ENCODE data around the gene ACOT13.

DNA sequence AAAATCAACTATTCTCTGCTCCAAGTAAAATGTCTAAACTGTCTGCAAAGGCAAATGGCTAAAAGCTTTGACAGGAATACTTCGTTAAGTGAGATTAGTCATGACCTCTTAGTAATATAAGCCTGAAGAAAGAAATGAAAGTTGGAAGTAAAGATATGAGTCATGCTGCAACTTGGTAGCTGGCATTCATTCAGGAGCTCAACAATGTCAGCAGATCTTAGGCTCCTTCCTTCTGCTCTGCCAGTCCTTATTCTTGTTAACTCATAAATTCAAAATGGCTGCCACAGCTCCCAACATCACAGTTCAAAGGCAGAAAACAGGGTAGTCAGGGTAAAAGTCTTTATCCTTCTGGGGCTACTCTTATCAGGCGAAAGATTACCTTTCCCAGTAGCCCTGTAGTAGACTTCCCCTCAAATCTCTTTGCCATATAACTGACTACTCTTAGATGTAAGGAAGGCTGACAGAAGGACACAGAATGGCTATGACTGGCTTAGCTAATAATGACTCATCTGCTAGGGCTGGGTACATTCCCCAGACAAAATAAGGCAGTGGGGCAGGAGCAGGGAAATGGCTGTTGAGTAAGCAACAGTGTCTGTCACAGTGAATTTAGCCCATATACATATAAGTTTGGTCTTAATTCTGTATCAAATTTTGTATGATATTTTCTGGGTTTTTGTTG lies 76.5 kb downstream of the ACOT13 start:
- no peak for TF ChIP-seq CTCF (IDR thresholded peaks at IDR 0.05)
- no peak for TF ChIP-seq ZFX (IDR thresholded peaks at IDR 0.05; ENCODE audit: borderline replicate concordance)

Data from 22Rv1 (cell line).